OCI-LY7 (cell line): ENCODE measurements around the gene MAOB. TPM values are rescaled to one million over a fixed set of nuclear protein-coding genes. Genes with fewer than 3 reads are reported as not detected.

Experiments used
- BruUV-seq: library from RNA; stranded (reverse); fragments of 400-500 nt; replicated peaks from 2 replicates; lab custom pipeline; 2021; lab: Mats Ljungman, UMichigan
- CTCF ChIA-PET: fragments of 300-600 bp; sonication (Branson Sonifier 250); formaldehyde crosslinking; loops from one replicate; lab custom pipeline; 2022; ENCODE audit warnings: antibody characterized with exemption; ENCODE audit not compliant: unreplicated experiment; lab: Charles Lee
- POLR2A ChIA-PET: fragments of 300-600 bp; sonication (Branson Sonifier 250); formaldehyde crosslinking; loops from one replicate; lab custom pipeline; 2022; ENCODE audit warnings: antibody characterized with exemption; lab: Charles Lee
- DNase-seq: peaks from one replicate; pipeline ENCODE4 v3.0.0-alpha.2; 2015; ENCODE audit warnings: low spot score
- H2AFZ ChIP-seq: fragments of 200-600 bp; sonication (generic), shearing (Covaris generic); 2 replicates; pipeline ENCODE4 v1.6.1; 2014; ENCODE audit warnings: mild to moderate bottlenecking, antibody characterized with exemption, low read length, moderate library complexity
- H3K27ac ChIP-seq: fragments of 200-600 bp; sonication (generic); 2 replicates; pipeline ENCODE4 v1.5.1; 2014; ENCODE audit warnings: mixed run types, low read depth, mild to moderate bottlenecking, moderate library complexity, low read length, inconsistent platforms; ENCODE audit not compliant: poor library complexity, severe bottlenecking
- H3K36me3 ChIP-seq: fragments of 200-600 bp; sonication (generic); 2 replicates; pipeline ENCODE4 v1.6.1; 2014; ENCODE audit warnings: mild to moderate bottlenecking, antibody characterized with exemption, low read length, moderate library complexity, mixed read lengths; ENCODE audit not compliant: insufficient read depth
- H3K4me1 ChIP-seq: fragments of 200-600 bp; sonication (generic); 2 replicates; pipeline ENCODE4 v1.5.1; 2014; ENCODE audit warnings: mild to moderate bottlenecking, low read length; ENCODE audit not compliant: insufficient read depth, poor library complexity, severe bottlenecking
- H3K4me2 ChIP-seq: fragments of 200-600 bp; sonication (generic); 2 replicates; pipeline ENCODE4 v1.6.1; 2014; ENCODE audit warnings: mild to moderate bottlenecking, low read length
- H3K4me3 ChIP-seq: fragments of 200-600 bp; sonication (generic); 2 replicates; pipeline ENCODE4 v1.5.1; 2014; ENCODE audit warnings: mild to moderate bottlenecking, low read depth, low read length; ENCODE audit not compliant: poor library complexity, severe bottlenecking
- H3K79me2 ChIP-seq: fragments of 200-600 bp; sonication (generic); 2 replicates; pipeline ENCODE4 v1.6.1; 2016; ENCODE audit warnings: low read depth, mild to moderate bottlenecking, low read length, moderate library complexity, mixed read lengths; ENCODE audit not compliant: insufficient read depth
- H3K9me2 ChIP-seq: fragments of 200-600 bp; sonication (generic); 2 replicates; pipeline ENCODE4 v1.6.1; 2016; ENCODE audit warnings: mild to moderate bottlenecking, low read length, mixed read lengths; ENCODE audit not compliant: insufficient read depth
- H3K9me3 ChIP-seq: fragments of 200-600 bp; sonication (generic); 2 replicates; pipeline ENCODE4 v1.6.1; 2014; ENCODE audit warnings: mild to moderate bottlenecking, mixed run types, low read length, mixed read lengths
- H4K20me1 ChIP-seq: fragments of 200-600 bp; sonication (generic); 2 replicates; pipeline ENCODE4 v1.6.1; 2014; ENCODE audit warnings: mild to moderate bottlenecking, antibody characterized with exemption, low read length, moderate library complexity, mixed read lengths; ENCODE audit not compliant: insufficient read depth
- EZH2phosphoT487 ChIP-seq: fragments of 200-600 bp; sonication (generic); IDR thresholded peaks from 2 replicates; pipeline ENCODE4 v1.6.1; 2018; ENCODE audit warnings: low read depth, borderline replicate concordance, mild to moderate bottlenecking, mixed run types, antibody characterized with exemption, low read length, moderate library complexity, mixed read lengths
- intact Hi-C: fragments of 100-400 bp; cut with micrococcal nuclease; formaldehyde crosslinking; loops from one replicate; pipeline ENCODE4 v1.10.0; 2022; ENCODE audit not compliant: unreplicated experiment
- total RNA-seq, 2 experiments: library from RNA; depleted of rRNA in 1 of 2; stranded (reverse); fragments of >200 nt in 1 of 2; shearing (Covaris generic) in 1 of 2; gene quantifications; 2 replicates each; pipeline ENCODE4 v1.2.3, GENCODE V29; 2014 to 2022
- TF ChIP-seq, protein P1 (sequence below): fragments of 200-600 bp; sonication (generic); conservative IDR thresholded peaks from 2 replicates; pipeline ENCODE4 v1.5.1; 2014; ENCODE audit warnings: mild to moderate bottlenecking, antibody characterized with exemption, low read length, moderate library complexity, mixed read lengths

The MAOB gene
- total RNA-seq, 2 experiments from 2014 or later, result not detected

DNA sequence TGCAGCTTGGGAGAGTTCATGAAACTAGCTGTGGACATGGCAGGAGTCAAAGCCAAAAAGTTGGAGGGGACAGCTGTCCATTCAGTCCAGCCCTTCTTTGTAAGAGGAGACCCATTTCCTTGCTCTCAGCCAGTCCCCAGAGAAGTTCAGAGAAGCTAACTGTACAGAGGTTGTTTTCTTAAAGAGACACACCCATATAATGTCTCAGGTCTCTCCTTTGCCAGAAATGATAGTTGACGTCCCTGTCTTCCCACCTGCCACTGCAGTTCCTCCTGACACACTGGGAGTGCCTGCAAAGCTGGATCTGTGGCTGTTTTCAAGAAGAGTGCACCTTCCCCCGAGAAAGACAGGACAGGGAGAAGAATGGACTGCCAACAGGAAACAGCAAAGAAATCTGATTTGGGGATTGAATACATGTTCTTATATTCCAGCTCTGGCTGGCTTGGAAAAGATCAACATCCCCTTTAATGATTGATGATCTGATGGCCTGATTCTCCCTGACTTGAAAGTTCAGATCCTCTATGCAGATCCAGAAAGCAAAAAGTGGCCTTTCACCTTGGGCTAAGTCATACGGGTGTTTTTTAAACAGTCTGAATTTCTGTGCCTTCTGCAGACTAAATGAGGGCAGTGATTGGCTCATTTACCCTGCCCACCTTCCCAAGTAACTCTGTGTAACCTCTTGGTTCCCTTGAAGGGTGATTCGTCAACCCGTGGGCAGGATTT lies 139.0 kb downstream of the MAOB start:
- POLR2A ChIA-PET, result no interaction called here
- no peaks in the 10 kb centered on the region for H3K9me3 ChIP-seq
- H3K4me3 ChIP-seq, result no peak overlapping the region
- no TSS peak for BruUV-seq
- H2AFZ ChIP-seq, result no peak overlapping the region
- H3K27ac ChIP-seq, result no peak overlapping the region
- no peaks in the 10 kb centered on the region for H3K4me1 ChIP-seq
- no peak overlapping the region for H3K4me2 ChIP-seq
- no peaks in the 10 kb centered on the region for H3K9me2 ChIP-seq
- no peaks in the 10 kb centered on the region for H3K79me2 ChIP-seq
- CTCF ChIA-PET, result interaction anchor here (1.0 kb wide), 1 partner anchor 8 kb away, joined by 3 read pairs; no protein-coding TSS in a partner anchor
- no peaks in the 10 kb centered on the region for H4K20me1 ChIP-seq
- no peaks in the 10 kb centered on the region for H3K36me3 ChIP-seq
- intact Hi-C loops, result no loop called here
- no peak for TF ChIP-seq EZH2phosphoT487
- TF ChIP-seq, protein P1, sequence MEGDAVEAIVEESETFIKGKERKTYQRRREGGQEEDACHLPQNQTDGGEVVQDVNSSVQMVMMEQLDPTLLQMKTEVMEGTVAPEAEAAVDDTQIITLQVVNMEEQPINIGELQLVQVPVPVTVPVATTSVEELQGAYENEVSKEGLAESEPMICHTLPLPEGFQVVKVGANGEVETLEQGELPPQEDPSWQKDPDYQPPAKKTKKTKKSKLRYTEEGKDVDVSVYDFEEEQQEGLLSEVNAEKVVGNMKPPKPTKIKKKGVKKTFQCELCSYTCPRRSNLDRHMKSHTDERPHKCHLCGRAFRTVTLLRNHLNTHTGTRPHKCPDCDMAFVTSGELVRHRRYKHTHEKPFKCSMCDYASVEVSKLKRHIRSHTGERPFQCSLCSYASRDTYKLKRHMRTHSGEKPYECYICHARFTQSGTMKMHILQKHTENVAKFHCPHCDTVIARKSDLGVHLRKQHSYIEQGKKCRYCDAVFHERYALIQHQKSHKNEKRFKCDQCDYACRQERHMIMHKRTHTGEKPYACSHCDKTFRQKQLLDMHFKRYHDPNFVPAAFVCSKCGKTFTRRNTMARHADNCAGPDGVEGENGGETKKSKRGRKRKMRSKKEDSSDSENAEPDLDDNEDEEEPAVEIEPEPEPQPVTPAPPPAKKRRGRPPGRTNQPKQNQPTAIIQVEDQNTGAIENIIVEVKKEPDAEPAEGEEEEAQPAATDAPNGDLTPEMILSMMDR, result no peak
- no peak for DNase-seq

DNA sequence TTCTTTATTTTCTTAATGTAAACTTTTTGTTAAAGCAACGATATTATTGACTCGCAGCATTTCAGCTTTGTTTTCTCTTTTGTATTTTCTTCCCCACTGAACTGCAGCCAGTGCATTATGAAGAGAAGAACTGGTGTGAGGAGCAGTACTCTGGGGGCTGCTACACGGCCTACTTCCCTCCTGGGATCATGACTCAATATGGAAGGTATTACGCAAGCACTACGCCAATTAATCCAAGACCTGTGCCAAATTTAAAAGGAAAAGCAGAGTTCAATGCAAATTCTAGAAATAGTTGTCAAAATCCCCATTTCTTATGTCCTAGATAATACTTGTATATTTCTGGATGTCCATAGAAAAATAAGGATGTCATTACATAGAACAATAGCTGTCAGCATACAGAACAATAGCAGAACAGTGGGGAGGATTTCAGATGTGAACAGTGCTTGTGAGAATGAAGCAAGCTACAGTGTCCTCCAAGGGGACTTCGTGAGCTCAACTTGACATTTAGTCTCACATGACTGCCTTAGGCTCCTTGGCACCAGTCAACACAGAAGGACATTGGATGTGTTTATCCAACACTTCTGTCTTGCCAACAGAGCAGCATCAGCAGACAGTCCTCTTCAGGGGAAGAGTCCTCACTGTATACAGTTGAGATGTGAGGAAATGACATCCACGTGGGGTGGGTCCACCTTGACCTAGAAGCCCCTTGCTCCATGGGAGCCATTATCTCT lies 140.2 kb downstream of the MAOB start:
- TF ChIP-seq EZH2phosphoT487, result no peak
- TF ChIP-seq, protein P1, result no peak
- no peaks in the 10 kb centered on the region for H3K36me3 ChIP-seq
- DNase-seq, result no peak
- H3K79me2 ChIP-seq, result no peaks in the 10 kb centered on the region
- H3K9me3 ChIP-seq, result no peaks in the 10 kb centered on the region
- H3K4me1 ChIP-seq, result no peaks in the 10 kb centered on the region
- intact Hi-C loops, result no loop called here
- no peaks in the 10 kb centered on the region for H3K9me2 ChIP-seq
- POLR2A ChIA-PET, result interaction anchor here (0.5 kb wide), 1 partner anchor 16 kb away, joined by 4 read pairs; no protein-coding TSS in a partner anchor
- H4K20me1 ChIP-seq, result no peaks in the 10 kb centered on the region
- H3K4me3 ChIP-seq, result no peak overlapping the region
- H3K27ac ChIP-seq, result no peak overlapping the region
- CTCF ChIA-PET, result no interaction called here
- no peak overlapping the region for H2AFZ ChIP-seq
- no peak overlapping the region for H3K4me2 ChIP-seq
- no TSS peak for BruUV-seq
